Left lung (tissue), 10 donors: Measurements from ENCODE around the gene TMEM266. TPM values are rescaled to one million over a fixed set of nuclear protein-coding genes. Genes with fewer than 3 reads are reported as not detected.

Experiments used
- ATAC-seq: fragments of 200-7000 bp; cut with Tn5 transposase; one replicate; pipeline ENCODE4 v1.9.1; 2020; ENCODE audit warnings: moderate library complexity
- DNase-seq, 4 donors: peaks; one replicate each; pipeline ENCODE4 v3.0.0-alpha.2; 2013 to 2020
- H3K27ac ChIP-seq, 2 donors: fragments of 200-600 bp; sonication (generic) in 1 of 2; one replicate each; pipeline versions ENCODE4 v1.5.0 to v1.8.0; 2020 to 2021
- H3K27me3 ChIP-seq, 2 donors: fragments of 200-600 bp; sonication (generic) in 1 of 2; one replicate each; pipeline versions ENCODE4 v1.5.0 to v1.8.0; 2020 to 2021
- H3K36me3 ChIP-seq, 2 donors: fragments of 200-600 bp; sonication (generic) in 1 of 2; one replicate each; pipeline versions ENCODE4 v1.5.0 to v1.8.0; 2020 to 2021
- H3K4me1 ChIP-seq, 2 donors: fragments of 200-600 bp; one replicate each; pipeline ENCODE4 v1.8.0; 2021
- H3K4me3 ChIP-seq, 2 donors: fragments of 200-600 bp; sonication (generic) in 1 of 2; one replicate each; pipeline versions ENCODE4 v1.5.0 to v1.8.0; 2020 to 2021; ENCODE audit warnings: mild to moderate bottlenecking in 1 of 2
- H3K9me3 ChIP-seq, 2 donors: fragments of 200-600 bp; sonication (generic) in 1 of 2; one replicate each; pipeline versions ENCODE4 v1.5.0 to v1.8.0; 2020 to 2021
- CTCF ChIP-seq, 2 donors: fragments of 200-600 bp; sonication (generic) in 1 of 2; IDR thresholded peaks; one replicate each; pipeline versions ENCODE4 v1.5.0 to v1.8.0; 2021; ENCODE audit warnings: antibody characterized with exemption in 2 of 2
- intact Hi-C, 2 donors: fragments of 100-400 bp; cut with DNase I; formaldehyde crosslinking; loops; one replicate each; pipeline versions ENCODE4 v1.11.2 to v1.14.2; 2022
- polyA plus RNA-seq, 6 donors: library from polyadenylated mRNA; unstranded; fragments of 120-200 nt; gene quantifications; one replicate each; pipeline ENCODE4 v1.2.1, GENCODE V29; 2013; ENCODE audit not compliant: insufficient read length in 6 of 6
- total RNA-seq, 2 donors: library from RNA; stranded (reverse); fragmentation: NEBNext Ultra II Directional; extraction: Animal tissue kit (Norgen Biotek cat#: 25700); gene quantifications; one replicate each; pipeline ENCODE4 v1.2.1, GENCODE V29; 2021
- donor health status: DM: no; HTN: yes; CAD: no.
- donor health status: DM: no; HTN: no; CAD: no.

The TMEM266 gene
- total and polyA plus RNA-seq, 8 donors, result 1.1 to 2.9 (median 2.3) TPM

GRCh38 chr15:76159282-76159681 lies 99.5 kb downstream of the TMEM266 start:
- ATAC-seq, result no peak
- Histone ChIP-seq H3K36me3 (no peaks in the 10 kb centered on the region), H3K4me1 (peaks cover 4 to 12% of the 10 kb centered on the region in 2 donors), H3K27ac (no peak overlapping the region), H3K4me3 (no peak overlapping the region), H3K9me3 (no peaks in the 10 kb centered on the region), H3K27me3 (no peaks in the 10 kb centered on the region)
- DNase-seq, result peak in 1 of 4 donors; percentile 18
- TF ChIP-seq CTCF (IDR thresholded peaks at IDR 0.05), result no peak
- intact Hi-C loops, result no loop called here

GRCh38 chr15:76160426-76161152 lies 100.8 kb downstream of the TMEM266 start:
- DNase-seq, result peak in 1 of 4 donors; percentile 55
- no peak for TF ChIP-seq CTCF (IDR thresholded peaks at IDR 0.05)

GRCh38 chr15:76161153-76162035 lies 101.6 kb downstream of the TMEM266 start:
- Histone ChIP-seq H3K9me3 (no peaks in the 10 kb centered on the region), H3K27me3 (no peaks in the 10 kb centered on the region), H3K4me3 (no peak overlapping the region), H3K27ac (no peak overlapping the region), H3K36me3 (no peaks in the 10 kb centered on the region), H3K4me1 (peaks cover 4 to 12% of the 10 kb centered on the region in 2 donors)
- ATAC-seq, result no peak
- TF ChIP-seq CTCF (IDR thresholded peaks at IDR 0.05), result no peak
- peak in 1 of 4 donors; percentile 52 for DNase-seq
- intact Hi-C loops, result no loop called here

More at GRCh38 chr15:76160426-76161152, 100.8 kb downstream of the TMEM266 start:
- intact Hi-C loops, result no loop called here
- H3K27me3 ChIP-seq, result no peaks in the 10 kb centered on the region
- no peaks in the 10 kb centered on the region for H3K36me3 ChIP-seq
- no peak overlapping the region for H3K4me3 ChIP-seq
- H3K9me3 ChIP-seq, result no peaks in the 10 kb centered on the region
- peaks cover 4 to 12% of the 10 kb centered on the region in 2 donors for H3K4me1 ChIP-seq
- no peak overlapping the region for H3K27ac ChIP-seq
- ATAC-seq, result no peak

GRCh38 chr15:76162036-76162398 lies 102.2 kb downstream of the TMEM266 start:
- Histone ChIP-seq H3K27ac (no peak overlapping the region), H3K4me3 (no peak overlapping the region), H3K36me3 (no peaks in the 10 kb centered on the region), H3K27me3 (no peaks in the 10 kb centered on the region), H3K4me1 (peaks cover 4 to 12% of the 10 kb centered on the region in 2 donors), H3K9me3 (no peaks in the 10 kb centered on the region)
- no peak for TF ChIP-seq CTCF (IDR thresholded peaks at IDR 0.05)
- DNase-seq (peak in 1 of 4 donors; percentile 49), ATAC-seq (no peak)
- intact Hi-C loops, result no loop called here
